ENCODE data around the gene ZNF594. TPM values are rescaled to one million over a fixed set of nuclear protein-coding genes. Genes with fewer than 3 reads are reported as not detected.
"Not testable (repeated sequence)": the region's sequence is repeated elsewhere in the genome, so short reads cannot be mapped to it uniquely, and the experiment has no call there.

Gene ZNF594
- total and polyA plus RNA-seq, 2 of the 8 experiments (the other 6 are each of a cell fraction or from before 2014, with no cell fraction given), result 3.6 to 14.3 TPM

- 73% methylated on average over 7 of the region's 7 CpGs; no CpG with 5 or more reads in 1 of the 2 experiments for WGBS, 2 experiments (ENCODE audit: extremely low coverage in 1 of 2, insufficient coverage in 1 of 2, insufficient read length in 1 of 2, insufficient replicate concordance in 2 of 2, low coverage in 1 of 2, low lambda C conversion rate in 2 of 2, missing lambda C conversion rate in 1 of 2)
- not testable (repeated sequence) for DNase-seq (ENCODE audit: low read depth in 1 of 2, low spot score in 2 of 2)
- POLR2A ChIA-PET (ENCODE audit: partially characterized antibody), result interaction anchor here (1.1 kb wide), 1 partner anchor 14 kb away, joined by 3 read pairs; no protein-coding TSS in a partner anchor
These were observed 16.6 kb downstream of the ZNF594 start for GRCh38 chr17:5175027-5175426.

More at GRCh38 chr17:5175027-5175426, 16.6 kb downstream of the ZNF594 start:
- H3K23ac ChIP-seq (ENCODE audit: insufficient read length); H3K79me2 ChIP-seq (ENCODE audit: control insufficient read depth in 1 of 2, insufficient read depth in 2 of 2, low read length in 2 of 2); H3K18ac ChIP-seq (ENCODE audit: extremely low read depth, low read length); H3K56ac ChIP-seq (replicated peaks; ENCODE audit: insufficient read length, low read depth, low read length); H4K5ac ChIP-seq (ENCODE audit: insufficient read length, low read depth, low read length); H3K23me2 ChIP-seq (ENCODE audit: low read depth, low read length); H3K4me2 ChIP-seq (ENCODE audit: insufficient read depth in 1 of 2, low read depth in 2 of 2, low read length in 2 of 2); H4K20me1 ChIP-seq (replicated peaks in 1 of 2; ENCODE audit: control insufficient read depth in 1 of 2, insufficient read depth in 2 of 2, low read length in 2 of 2); FAIRE-seq; H2AK5ac ChIP-seq (ENCODE audit: low read depth, low read length); H3K4me3 ChIP-seq (ENCODE audit: extremely low read depth in 1 of 4, insufficient read depth in 2 of 4, low read depth in 3 of 4, low read length in 4 of 4); CTCF ChIA-PET (ENCODE audit: partially characterized antibody); H2BK5ac ChIP-seq (ENCODE audit: low read depth, low read length); H3K27ac ChIP-seq (ENCODE audit: low read depth, low read length); H3K14ac ChIP-seq (ENCODE audit: insufficient read length); H3K27me3 ChIP-seq (replicated peaks in 1 of 4; ENCODE audit: control insufficient read depth in 3 of 4, extremely low read depth in 1 of 4, insufficient read depth in 3 of 4, low read length in 3 of 4); H3K4me1 ChIP-seq (replicated peaks in 1 of 4; ENCODE audit: control insufficient read depth in 3 of 4, insufficient read depth in 4 of 4, low read length in 3 of 4); H2AFZ ChIP-seq (ENCODE audit: low read length); H3K9ac ChIP-seq (replicated peaks in 1 of 4; ENCODE audit: extremely low read depth in 1 of 4, low read depth in 3 of 4, low read length in 3 of 4); H2BK20ac ChIP-seq (ENCODE audit: low read length); H3K4ac ChIP-seq (replicated peaks; ENCODE audit: insufficient read length, low read depth, low read length); H2BK120ac ChIP-seq (replicated peaks; ENCODE audit: low read depth, low read length); H2BK12ac ChIP-seq (ENCODE audit: low read depth, low read length); H4K91ac ChIP-seq (replicated peaks; ENCODE audit: insufficient read length, low read length); H3K79me1 ChIP-seq (ENCODE audit: low read depth, low read length); H2BK15ac ChIP-seq (ENCODE audit: low read length); H4K8ac ChIP-seq (ENCODE audit: extremely low read depth, insufficient read depth, low read length): not testable (repeated sequence)
- Histone ChIP-seq H3K36me3 (ENCODE audit: control insufficient read depth in 2 of 4, insufficient read depth in 4 of 4, low read length in 3 of 4) (peaks cover 3 to 21% (median 8%) of the 10 kb centered on the region in 4 experiments; a peak in 5 of 8 replicates), H3K9me3 (ENCODE audit: insufficient read depth in 2 of 2, low read depth in 1 of 2, low read length in 1 of 2) (peaks cover 31 to 38% of the 10 kb centered on the region in 2 experiments)

Measured in H1 (cell line).